ENCODE measurements around the gene GRAMD2B. TPM values are rescaled to one million over a fixed set of nuclear protein-coding genes. Genes with fewer than 3 reads are reported as not detected.

Gene GRAMD2B
- total RNA-seq, 1 donor from 2014 or later: 7.1 TPM

DNA sequence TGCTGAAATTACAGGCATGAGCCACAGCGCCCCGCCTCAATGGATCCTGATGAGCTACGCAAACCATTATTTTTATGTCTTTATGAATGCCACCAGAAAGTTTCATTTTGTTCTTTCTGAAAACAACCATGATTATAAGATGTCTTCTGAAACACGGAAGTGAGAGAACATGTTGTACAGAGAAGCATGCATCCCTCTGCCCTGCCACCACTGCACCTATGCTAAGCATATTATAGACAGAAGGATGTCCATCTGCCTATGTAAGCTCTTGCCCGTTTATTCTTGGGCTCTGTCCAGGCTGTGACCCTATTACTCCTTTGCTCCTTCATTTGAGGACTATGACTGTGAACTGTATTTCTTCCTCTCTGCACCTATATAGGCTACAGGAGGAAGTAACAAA lies 74.3 kb downstream of the GRAMD2B start:
- TF ChIP-seq, protein P1, sequence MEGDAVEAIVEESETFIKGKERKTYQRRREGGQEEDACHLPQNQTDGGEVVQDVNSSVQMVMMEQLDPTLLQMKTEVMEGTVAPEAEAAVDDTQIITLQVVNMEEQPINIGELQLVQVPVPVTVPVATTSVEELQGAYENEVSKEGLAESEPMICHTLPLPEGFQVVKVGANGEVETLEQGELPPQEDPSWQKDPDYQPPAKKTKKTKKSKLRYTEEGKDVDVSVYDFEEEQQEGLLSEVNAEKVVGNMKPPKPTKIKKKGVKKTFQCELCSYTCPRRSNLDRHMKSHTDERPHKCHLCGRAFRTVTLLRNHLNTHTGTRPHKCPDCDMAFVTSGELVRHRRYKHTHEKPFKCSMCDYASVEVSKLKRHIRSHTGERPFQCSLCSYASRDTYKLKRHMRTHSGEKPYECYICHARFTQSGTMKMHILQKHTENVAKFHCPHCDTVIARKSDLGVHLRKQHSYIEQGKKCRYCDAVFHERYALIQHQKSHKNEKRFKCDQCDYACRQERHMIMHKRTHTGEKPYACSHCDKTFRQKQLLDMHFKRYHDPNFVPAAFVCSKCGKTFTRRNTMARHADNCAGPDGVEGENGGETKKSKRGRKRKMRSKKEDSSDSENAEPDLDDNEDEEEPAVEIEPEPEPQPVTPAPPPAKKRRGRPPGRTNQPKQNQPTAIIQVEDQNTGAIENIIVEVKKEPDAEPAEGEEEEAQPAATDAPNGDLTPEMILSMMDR (conservative IDR thresholded peaks at IDR 0.05): no peak
- no peaks in the 10 kb centered on the region for H3K27me3 Mint-ChIP-seq (ENCODE audit: low read depth)
- peaks cover 10% of the 10 kb centered on the region for H3K4me1 Mint-ChIP-seq
- no peak overlapping the region for H3K27ac Mint-ChIP-seq (ENCODE audit: unreplicated experiment)
- H3K9me3 Mint-ChIP-seq: no peaks in the 10 kb centered on the region
- H3K36me3 Mint-ChIP-seq (ENCODE audit: low read depth): peaks cover 6% of the 10 kb centered on the region
- no peak for DNase-seq (ENCODE audit: low read depth, low spot score)
- H3K4me3 Mint-ChIP-seq: no peak overlapping the region

DNA sequence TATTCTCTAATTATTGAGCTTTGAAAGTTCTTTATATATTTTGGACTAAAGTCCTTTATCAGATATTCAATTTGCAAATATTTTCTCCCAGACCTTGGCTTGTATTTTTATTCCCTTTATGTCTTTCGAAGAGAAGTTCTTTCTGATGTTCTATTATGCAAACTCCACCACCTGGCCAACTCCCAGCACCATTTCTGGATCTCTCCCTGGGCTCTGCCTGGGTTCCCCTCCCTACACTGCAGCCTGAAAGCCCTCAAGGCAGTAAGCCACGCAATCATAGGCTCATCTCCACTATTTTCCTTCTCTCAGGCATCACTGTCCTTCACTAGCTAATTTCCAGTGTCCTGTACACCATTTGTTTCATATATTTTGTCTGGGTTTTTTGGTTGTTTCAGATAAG lies 76.1 kb downstream of the GRAMD2B start:
- TF ChIP-seq, protein P1 (conservative IDR thresholded peaks at IDR 0.05): no peak
- no peaks in the 10 kb centered on the region for H3K27me3 Mint-ChIP-seq (ENCODE audit: low read depth)
- H3K27ac Mint-ChIP-seq (ENCODE audit: unreplicated experiment): no peak overlapping the region
- H3K36me3 Mint-ChIP-seq (ENCODE audit: low read depth): no peaks in the 10 kb centered on the region
- H3K4me3 Mint-ChIP-seq: no peak overlapping the region
- peaks cover 14% of the 10 kb centered on the region for H3K4me1 Mint-ChIP-seq
- DNase-seq (ENCODE audit: low read depth, low spot score): no peak
- no peaks in the 10 kb centered on the region for H3K9me3 Mint-ChIP-seq

DNA sequence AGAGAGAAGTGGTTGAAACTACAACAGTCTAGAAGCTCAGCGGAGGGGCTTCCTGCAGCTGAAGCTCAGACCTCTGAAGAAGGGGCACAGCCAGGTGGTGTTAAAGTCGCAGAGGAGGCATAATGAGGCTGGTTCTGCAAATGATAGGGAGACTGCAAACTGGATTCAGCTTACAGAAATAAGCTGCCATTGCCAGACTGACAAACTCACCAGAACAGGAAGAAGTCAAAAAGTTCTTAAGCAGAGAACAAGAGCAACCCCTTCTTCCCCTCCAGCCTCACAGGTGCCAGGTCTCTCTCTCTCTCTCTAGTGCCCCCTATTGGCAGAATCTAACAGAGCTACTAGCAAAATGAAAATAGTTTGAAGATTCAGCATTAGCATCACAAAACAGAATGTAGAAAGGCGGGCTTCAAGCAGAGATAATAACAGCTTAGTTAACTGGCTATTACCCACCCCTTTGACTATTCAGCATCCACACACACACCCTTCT lies 76.7 kb downstream of the GRAMD2B start:
- Mint-ChIP-seq H3K27me3 (ENCODE audit: low read depth) (no peaks in the 10 kb centered on the region), H3K4me1 (peaks cover 17% of the 10 kb centered on the region), H3K4me3 (no peak overlapping the region), H3K36me3 (ENCODE audit: low read depth) (no peaks in the 10 kb centered on the region), H3K27ac (ENCODE audit: unreplicated experiment) (no peak overlapping the region), H3K9me3 (no peaks in the 10 kb centered on the region)
- DNase-seq (ENCODE audit: low read depth, low spot score): no peak
- TF ChIP-seq, protein P1 (conservative IDR thresholded peaks at IDR 0.05): peak; percentile 61

DNA sequence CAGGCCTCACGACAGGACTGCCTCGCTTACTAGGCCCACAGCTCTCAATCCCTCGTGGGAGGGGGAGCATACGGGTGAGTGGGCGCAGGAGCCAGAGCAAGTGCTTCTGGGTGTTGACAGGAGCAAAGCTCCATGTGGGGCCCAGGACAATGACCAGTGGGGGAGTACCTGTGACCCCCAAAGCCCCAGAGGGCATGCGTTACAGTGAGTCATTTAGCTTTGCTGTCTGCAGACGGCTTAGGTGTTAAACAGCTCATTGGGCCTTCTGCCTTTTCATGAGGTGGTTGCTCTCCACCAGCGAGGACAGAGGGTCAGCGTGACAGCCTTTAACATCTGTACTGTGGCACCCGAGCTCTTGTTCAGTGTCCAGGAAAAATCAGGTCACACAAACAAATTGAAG lies 78.2 kb downstream of the GRAMD2B start:
- DNase-seq (ENCODE audit: low read depth, low spot score): no peak
- H3K9me3 Mint-ChIP-seq: no peaks in the 10 kb centered on the region
- TF ChIP-seq, protein P1 (conservative IDR thresholded peaks at IDR 0.05): no peak
- peaks cover 17% of the 10 kb centered on the region for H3K4me1 Mint-ChIP-seq
- H3K27ac Mint-ChIP-seq (ENCODE audit: unreplicated experiment): no peak overlapping the region
- no peak overlapping the region for H3K4me3 Mint-ChIP-seq
- H3K36me3 Mint-ChIP-seq (ENCODE audit: low read depth): no peaks in the 10 kb centered on the region
- no peaks in the 10 kb centered on the region for H3K27me3 Mint-ChIP-seq (ENCODE audit: low read depth)

DNA sequence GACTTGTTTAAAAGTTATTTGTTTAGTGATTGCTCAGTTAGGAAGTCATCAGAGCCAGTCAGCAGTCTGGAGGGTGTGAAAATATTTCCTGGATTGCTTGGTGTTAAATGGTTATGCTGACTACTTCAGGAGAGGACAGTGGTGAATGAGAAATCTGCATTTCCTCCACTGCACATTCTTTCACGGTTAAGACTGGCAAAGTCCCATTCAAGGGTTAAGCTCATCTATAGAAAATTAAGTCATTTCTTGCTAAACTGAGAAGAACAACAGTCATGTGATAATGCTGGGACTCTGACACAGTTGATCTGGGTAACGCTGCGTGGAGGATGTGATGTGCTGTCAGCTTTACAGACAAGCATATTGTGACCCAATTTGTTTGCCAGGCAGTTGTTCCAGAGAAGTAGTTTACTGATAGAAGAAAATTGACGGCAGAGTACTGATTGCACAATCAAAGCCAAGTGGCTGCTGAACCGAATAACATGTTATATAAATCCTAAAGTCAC lies 80.4 kb downstream of the GRAMD2B start:
- no peaks in the 10 kb centered on the region for H3K36me3 Mint-ChIP-seq (ENCODE audit: low read depth)
- peaks cover 19% of the 10 kb centered on the region for H3K4me1 Mint-ChIP-seq
- no peaks in the 10 kb centered on the region for H3K27me3 Mint-ChIP-seq (ENCODE audit: low read depth)
- no peak for DNase-seq (ENCODE audit: low read depth, low spot score)
- H3K27ac Mint-ChIP-seq (ENCODE audit: unreplicated experiment): no peak overlapping the region
- H3K9me3 Mint-ChIP-seq: peaks cover 2% of the 10 kb centered on the region
- TF ChIP-seq, protein P1 (conservative IDR thresholded peaks at IDR 0.05): no peak
- H3K4me3 Mint-ChIP-seq: no peak overlapping the region

Data from neural crest cell (in vitro differentiated cells).